Measurements from ENCODE around the gene LHX3.

GRCh38 chr9:136186386-136186785 is 18.5 kb downstream of the LHX3 start:
- TF ChIP-seq, protein P1, sequence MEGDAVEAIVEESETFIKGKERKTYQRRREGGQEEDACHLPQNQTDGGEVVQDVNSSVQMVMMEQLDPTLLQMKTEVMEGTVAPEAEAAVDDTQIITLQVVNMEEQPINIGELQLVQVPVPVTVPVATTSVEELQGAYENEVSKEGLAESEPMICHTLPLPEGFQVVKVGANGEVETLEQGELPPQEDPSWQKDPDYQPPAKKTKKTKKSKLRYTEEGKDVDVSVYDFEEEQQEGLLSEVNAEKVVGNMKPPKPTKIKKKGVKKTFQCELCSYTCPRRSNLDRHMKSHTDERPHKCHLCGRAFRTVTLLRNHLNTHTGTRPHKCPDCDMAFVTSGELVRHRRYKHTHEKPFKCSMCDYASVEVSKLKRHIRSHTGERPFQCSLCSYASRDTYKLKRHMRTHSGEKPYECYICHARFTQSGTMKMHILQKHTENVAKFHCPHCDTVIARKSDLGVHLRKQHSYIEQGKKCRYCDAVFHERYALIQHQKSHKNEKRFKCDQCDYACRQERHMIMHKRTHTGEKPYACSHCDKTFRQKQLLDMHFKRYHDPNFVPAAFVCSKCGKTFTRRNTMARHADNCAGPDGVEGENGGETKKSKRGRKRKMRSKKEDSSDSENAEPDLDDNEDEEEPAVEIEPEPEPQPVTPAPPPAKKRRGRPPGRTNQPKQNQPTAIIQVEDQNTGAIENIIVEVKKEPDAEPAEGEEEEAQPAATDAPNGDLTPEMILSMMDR (IDR thresholded peaks at IDR 0.05; ENCODE audit: low read depth, low read length): no peak
- TF ChIP-seq EZH2phosphoT487 (IDR thresholded peaks at IDR 0.05; ENCODE audit: low read depth): no peak

Measured in OCI-LY3 (cell line).